ENCODE data around the gene EML5.

The EML5 gene

GRCh38 chr14:88746052-88746451 lies 46.7 kb downstream of the EML5 start (continued):
- no peak for TF ChIP-seq GLI2 (tag by site-specific recombination; IDR thresholded peaks at IDR 0.05; ENCODE audit: borderline replicate concordance, low read depth)

- Histone ChIP-seq H3K4me1 (ENCODE audit: control insufficient read depth, insufficient read depth, low read length) (no peaks in the 10 kb centered on the region), H3K27ac (ENCODE audit: extremely low read depth, low read depth, low read length) (no peak overlapping the region), H3K4me3 (ENCODE audit: low read depth, low read length) (no peak overlapping the region), H3K36me3 (ENCODE audit: control insufficient read depth in 2 of 2, insufficient read depth in 1 of 2, low read length in 2 of 2) (peaks cover 0 to 10% of the 10 kb centered on the region in 2 experiments; a peak in 2 of 3 replicates), H3K9me3 (ENCODE audit: control insufficient read depth, insufficient read depth, low read depth, low read length) (no peaks in the 10 kb centered on the region)
- TF ChIP-seq BCL6B (tag by site-specific recombination; IDR thresholded peaks at IDR 0.05): no peak
- no peak for TF ChIP-seq ZNF2 (tag by site-specific recombination; IDR thresholded peaks at IDR 0.05)
- no peak for TF ChIP-seq ZNF10 (tag by site-specific recombination; IDR thresholded peaks at IDR 0.05)
- TF ChIP-seq KLF8 (tag by site-specific recombination; IDR thresholded peaks at IDR 0.05): no peak
- no peak for TF ChIP-seq HOXA7 (CRISPR knock-in tag; IDR thresholded peaks at IDR 0.05; ENCODE audit: borderline replicate concordance)
- TF ChIP-seq SP7 (tag by site-specific recombination; IDR thresholded peaks at IDR 0.05): no peak
- TF ChIP-seq ZNF223 (tag by site-specific recombination; IDR thresholded peaks at IDR 0.05): no peak
- TF ChIP-seq KLF9 (tag by site-specific recombination; IDR thresholded peaks at IDR 0.05; ENCODE audit: low read depth): no peak
- TF ChIP-seq ZNF341 (tag by site-specific recombination; IDR thresholded peaks at IDR 0.05; ENCODE audit: low read depth): no peak
- TF ChIP-seq ZNF184 (tag by site-specific recombination; IDR thresholded peaks at IDR 0.05): no peak
- no peak for TF ChIP-seq ZFP3 (tag by site-specific recombination; IDR thresholded peaks at IDR 0.05; ENCODE audit: low read depth)
- TF ChIP-seq TRIM28 (IDR thresholded peaks at IDR 0.05; ENCODE audit: borderline replicate concordance, low read length): no peak
- TF ChIP-seq ZNF571 (tag by site-specific recombination; IDR thresholded peaks at IDR 0.05): no peak
- no peak for TF ChIP-seq SP2 (tag by site-specific recombination; IDR thresholded peaks at IDR 0.05)
- TF ChIP-seq ZNF423 (tag by site-specific recombination; IDR thresholded peaks at IDR 0.05): no peak
- TF ChIP-seq ZNF629 (tag by site-specific recombination; IDR thresholded peaks at IDR 0.05): no peak
- no peak for TF ChIP-seq ZSCAN16 (tag by site-specific recombination; IDR thresholded peaks at IDR 0.05)
- no peak for TF ChIP-seq TSHZ1 (tag by site-specific recombination; IDR thresholded peaks at IDR 0.05; ENCODE audit: borderline replicate concordance)
- no peak for TF ChIP-seq SCRT2 (tag by site-specific recombination; IDR thresholded peaks at IDR 0.05)
- TF ChIP-seq CTCF (tag by site-specific recombination; IDR thresholded peaks at IDR 0.05): no peak
- POLR2A ChIA-PET: no interaction called here
- CTCF ChIA-PET: no interaction called here
Measured at GRCh38 chr14:88737245-88737644, 55.5 kb downstream of the EML5 start.

Data from HEK293 (cell line).